ENCODE data around the gene MARVELD3. TPM values are rescaled to one million over a fixed set of nuclear protein-coding genes. Genes with fewer than 3 reads are reported as not detected.

The MARVELD3 gene
- total RNA-seq, 1 donor from 2014 or later, result 2.2 TPM

DNA sequence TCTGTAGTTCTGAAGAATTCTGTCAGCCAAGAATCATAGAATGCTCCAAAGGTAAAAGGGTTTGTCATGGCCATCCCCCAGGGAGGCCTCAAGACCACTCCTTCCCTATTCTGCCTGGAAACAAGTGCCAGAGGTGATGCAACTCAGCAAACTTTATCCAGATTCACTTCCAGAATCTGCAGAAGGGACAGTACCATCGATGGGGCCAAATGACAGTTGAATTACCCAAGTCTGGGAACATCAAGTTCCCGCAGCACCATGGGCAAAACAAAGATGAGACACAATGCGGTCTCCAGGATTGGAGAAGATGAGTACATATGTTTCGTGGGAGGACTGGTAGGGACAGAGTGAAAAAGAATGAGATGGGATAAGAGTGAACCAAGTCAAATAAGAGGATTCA, 35.4 kb upstream of the MARVELD3 start:
- Mint-ChIP-seq H3K4me1 (peaks cover 2% of the 10 kb centered on the region), H3K27ac (no peak overlapping the region), H3K27me3 (ENCODE audit: insufficient read depth, low read depth) (peaks cover 6% of the 10 kb centered on the region), H3K4me3 (no peak overlapping the region), H3K36me3 (no peaks in the 10 kb centered on the region), H3K9me3 (peaks cover 10% of the 10 kb centered on the region)
- Histone ChIP-seq H3F3A (ENCODE audit: low read depth) (no peaks in the 10 kb centered on the region), H3K27ac (no peak overlapping the region), H3K4me2 (no peak overlapping the region), H4K20me1 (ENCODE audit: low read depth) (no peaks in the 10 kb centered on the region), H3K9me3 (ENCODE audit: low read depth) (no peaks in the 10 kb centered on the region), H3K4me1 (peaks cover 6% of the 10 kb centered on the region), H3K79me2 (ENCODE audit: low read depth) (no peaks in the 10 kb centered on the region), H3K36me3 (no peaks in the 10 kb centered on the region), H3K4me3 (no peak overlapping the region), H3K9ac (no peak overlapping the region), H2AFZ (replicated peaks) (no peak overlapping the region), H3K27me3 (no peaks in the 10 kb centered on the region)
- no peak for DNase-seq (ENCODE audit: low spot score)
- TF ChIP-seq, protein P1, sequence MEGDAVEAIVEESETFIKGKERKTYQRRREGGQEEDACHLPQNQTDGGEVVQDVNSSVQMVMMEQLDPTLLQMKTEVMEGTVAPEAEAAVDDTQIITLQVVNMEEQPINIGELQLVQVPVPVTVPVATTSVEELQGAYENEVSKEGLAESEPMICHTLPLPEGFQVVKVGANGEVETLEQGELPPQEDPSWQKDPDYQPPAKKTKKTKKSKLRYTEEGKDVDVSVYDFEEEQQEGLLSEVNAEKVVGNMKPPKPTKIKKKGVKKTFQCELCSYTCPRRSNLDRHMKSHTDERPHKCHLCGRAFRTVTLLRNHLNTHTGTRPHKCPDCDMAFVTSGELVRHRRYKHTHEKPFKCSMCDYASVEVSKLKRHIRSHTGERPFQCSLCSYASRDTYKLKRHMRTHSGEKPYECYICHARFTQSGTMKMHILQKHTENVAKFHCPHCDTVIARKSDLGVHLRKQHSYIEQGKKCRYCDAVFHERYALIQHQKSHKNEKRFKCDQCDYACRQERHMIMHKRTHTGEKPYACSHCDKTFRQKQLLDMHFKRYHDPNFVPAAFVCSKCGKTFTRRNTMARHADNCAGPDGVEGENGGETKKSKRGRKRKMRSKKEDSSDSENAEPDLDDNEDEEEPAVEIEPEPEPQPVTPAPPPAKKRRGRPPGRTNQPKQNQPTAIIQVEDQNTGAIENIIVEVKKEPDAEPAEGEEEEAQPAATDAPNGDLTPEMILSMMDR (IDR thresholded peaks at IDR 0.05), result no peak
- TF ChIP-seq EZH2 (IDR thresholded peaks at IDR 0.05) (no peak), EZH2phosphoT487 (IDR thresholded peaks at IDR 0.05) (no peak)

DNA sequence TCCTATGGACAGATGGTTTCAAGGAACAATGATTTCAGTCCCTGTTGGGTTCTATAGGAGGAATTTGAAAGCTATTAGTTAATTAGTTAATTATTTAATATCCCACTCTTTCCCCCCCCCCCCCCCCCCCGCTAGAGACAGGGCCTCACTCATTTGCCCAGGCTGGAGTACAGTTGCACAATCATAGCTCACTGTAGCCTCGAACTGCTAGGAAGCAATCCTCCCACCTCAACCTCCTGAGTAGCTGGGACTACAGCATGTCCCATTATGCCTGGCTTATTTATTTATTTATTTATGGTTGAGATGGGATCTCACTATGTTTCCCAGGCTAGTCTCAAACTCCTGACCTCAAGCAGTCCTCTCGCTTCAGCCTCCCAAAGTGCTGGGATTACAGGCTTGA, 34.1 kb upstream of the MARVELD3 start:
- H3K9me3 Mint-ChIP-seq, result peaks cover 10% of the 10 kb centered on the region
- H3K27me3 Mint-ChIP-seq (ENCODE audit: insufficient read depth, low read depth), result peaks cover 6% of the 10 kb centered on the region
- no peak overlapping the region for H3K4me2 ChIP-seq

DNA sequence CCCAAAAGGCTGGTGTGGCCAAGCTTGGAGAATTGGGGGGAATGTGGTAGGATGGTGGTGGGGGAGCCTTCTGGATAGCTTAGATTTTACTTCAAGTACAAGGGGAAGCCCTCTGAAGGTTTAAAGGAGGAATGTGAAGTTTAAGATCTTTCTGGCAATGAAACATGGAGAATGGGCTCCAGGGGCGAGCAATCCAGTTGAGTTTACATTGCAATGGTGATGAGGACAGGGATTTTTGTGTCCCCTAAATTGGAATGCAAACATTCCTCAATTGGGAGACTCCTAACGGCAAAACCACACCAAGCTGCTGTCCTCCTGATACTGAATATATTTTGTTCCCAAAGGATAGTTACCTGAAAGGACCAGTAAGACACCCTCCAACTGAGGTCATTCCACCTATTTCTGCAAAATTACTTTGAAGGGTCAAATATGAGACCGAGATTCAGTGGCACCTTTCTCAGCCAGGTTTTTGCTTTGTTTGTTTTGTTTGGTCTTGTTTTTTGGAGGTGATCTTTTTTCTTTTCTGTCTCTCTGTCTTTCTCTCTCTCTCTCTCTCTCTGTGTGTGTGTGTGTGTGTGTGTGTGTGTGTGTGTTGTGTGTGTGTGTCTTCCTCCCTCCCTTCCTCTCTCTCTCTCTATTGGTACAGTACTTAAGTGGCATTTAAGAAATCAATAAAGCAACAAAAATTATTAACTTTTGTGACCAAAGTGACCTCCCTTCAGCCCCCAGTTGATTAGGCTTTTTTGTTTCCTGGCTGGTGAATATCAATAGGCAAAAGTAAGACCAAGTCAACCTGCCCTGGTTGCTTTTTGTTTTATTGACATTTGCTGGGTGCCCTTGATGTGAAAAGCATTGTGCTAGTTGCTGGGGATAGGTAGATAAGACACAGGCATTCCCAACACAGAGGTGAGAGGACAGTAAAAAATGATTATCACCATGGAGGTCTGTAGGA, 32.7 kb upstream of the MARVELD3 start:
- no peak for TF ChIP-seq EZH2phosphoT487 (IDR thresholded peaks at IDR 0.05)
- TF ChIP-seq EZH2 (IDR thresholded peaks at IDR 0.05), result no peak
- H3K27ac ChIP-seq, result no peak overlapping the region
- no peak overlapping the region for H2AFZ ChIP-seq (replicated peaks)
- H3K4me1 ChIP-seq, result peaks cover 6% of the 10 kb centered on the region
- H3K4me2 ChIP-seq, result no peak overlapping the region
- H3K9me3 ChIP-seq (ENCODE audit: low read depth), result no peaks in the 10 kb centered on the region
- H3F3A ChIP-seq (ENCODE audit: low read depth), result no peaks in the 10 kb centered on the region
- H3K4me3 ChIP-seq, result no peak overlapping the region
- peaks cover 2% of the 10 kb centered on the region for H3K4me1 Mint-ChIP-seq
- H3K36me3 Mint-ChIP-seq, result no peaks in the 10 kb centered on the region
- H4K20me1 ChIP-seq (ENCODE audit: low read depth), result no peaks in the 10 kb centered on the region
- no peak overlapping the region for H3K27ac Mint-ChIP-seq
- DNase-seq (ENCODE audit: low spot score), result no peak
- peaks cover 4% of the 10 kb centered on the region for H3K27me3 Mint-ChIP-seq (ENCODE audit: insufficient read depth, low read depth)
- no peak overlapping the region for H3K4me3 Mint-ChIP-seq
- no peaks in the 10 kb centered on the region for H3K79me2 ChIP-seq (ENCODE audit: low read depth)
- H3K9me3 Mint-ChIP-seq, result peaks cover 8% of the 10 kb centered on the region
- no peaks in the 10 kb centered on the region for H3K36me3 ChIP-seq
- H3K9ac ChIP-seq, result no peak overlapping the region
- no peaks in the 10 kb centered on the region for H3K27me3 ChIP-seq

More for the DNA sequence above, 34.1 kb upstream of the MARVELD3 start:
- Histone ChIP-seq H3K27ac (no peak overlapping the region), H2AFZ (replicated peaks) (no peak overlapping the region), H3K36me3 (no peaks in the 10 kb centered on the region), H4K20me1 (ENCODE audit: low read depth) (no peaks in the 10 kb centered on the region), H3K27me3 (no peaks in the 10 kb centered on the region), H3K4me1 (peaks cover 6% of the 10 kb centered on the region), H3K79me2 (ENCODE audit: low read depth) (no peaks in the 10 kb centered on the region), H3K9ac (no peak overlapping the region), H3K4me3 (no peak overlapping the region), H3F3A (ENCODE audit: low read depth) (no peaks in the 10 kb centered on the region), H3K9me3 (ENCODE audit: low read depth) (no peaks in the 10 kb centered on the region)
- DNase-seq (ENCODE audit: low spot score), result no peak
- H3K4me3 Mint-ChIP-seq, result no peak overlapping the region
- no peak overlapping the region for H3K27ac Mint-ChIP-seq
- H3K4me1 Mint-ChIP-seq, result peaks cover 2% of the 10 kb centered on the region
- no peaks in the 10 kb centered on the region for H3K36me3 Mint-ChIP-seq
- TF ChIP-seq, protein P1 (IDR thresholded peaks at IDR 0.05), result no peak
- TF ChIP-seq EZH2phosphoT487 (IDR thresholded peaks at IDR 0.05), result no peak
- TF ChIP-seq EZH2 (IDR thresholded peaks at IDR 0.05), result no peak
